HG03521 (cell line): ENCODE measurements around the gene INO80C.
A peak's percentile ranks its signal among the peaks of the same experiment; 100 is the strongest.
"Not testable (repeated sequence)": the region's sequence is repeated elsewhere in the genome, so short reads cannot be mapped to it uniquely, and the experiment has no call there.

Experiments
- ATAC-seq: cut with Tn5 transposase; IDR thresholded peaks from one replicate; pipeline ENCODE4 v1.9.1; 2021; ENCODE audit warnings: mild to moderate bottlenecking, moderate library complexity; ENCODE audit not compliant: unreplicated experiment

INO80C gene

GRCh38 chr18:35489913-35490490 is 7.8 kb downstream of the INO80C start:
- ATAC-seq: no peak

- not testable (repeated sequence) for ATAC-seq
These were observed 8.5 kb downstream of the INO80C start for GRCh38 chr18:35489281-35489680.

- not testable (repeated sequence) for ATAC-seq
These were observed 9.4 kb downstream of the INO80C start for GRCh38 chr18:35488396-35488795.

GRCh38 chr18:35487525-35487924 is 10.2 kb downstream of the INO80C start:
- not testable (repeated sequence) for ATAC-seq

DNA sequence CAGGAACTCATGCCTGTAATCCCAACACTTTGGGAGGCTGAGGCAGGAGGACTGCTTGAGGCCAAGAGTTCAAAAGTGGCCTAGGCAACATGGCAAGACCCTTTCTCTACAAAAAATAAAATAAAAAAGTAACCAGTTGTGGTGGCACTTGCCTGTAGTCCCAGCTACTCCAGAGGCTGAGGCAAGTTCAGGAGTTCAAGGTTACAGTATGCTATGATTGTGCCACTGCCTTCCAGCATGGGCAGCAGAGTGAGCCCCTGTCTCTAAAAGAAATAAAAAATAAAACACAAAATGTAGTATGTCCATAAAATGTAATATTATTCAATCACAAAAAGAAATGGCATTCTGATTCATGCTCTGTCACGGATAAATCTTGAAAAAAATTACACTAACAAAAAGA is 11.9 kb downstream of the INO80C start:
- ATAC-seq: no peak

DNA sequence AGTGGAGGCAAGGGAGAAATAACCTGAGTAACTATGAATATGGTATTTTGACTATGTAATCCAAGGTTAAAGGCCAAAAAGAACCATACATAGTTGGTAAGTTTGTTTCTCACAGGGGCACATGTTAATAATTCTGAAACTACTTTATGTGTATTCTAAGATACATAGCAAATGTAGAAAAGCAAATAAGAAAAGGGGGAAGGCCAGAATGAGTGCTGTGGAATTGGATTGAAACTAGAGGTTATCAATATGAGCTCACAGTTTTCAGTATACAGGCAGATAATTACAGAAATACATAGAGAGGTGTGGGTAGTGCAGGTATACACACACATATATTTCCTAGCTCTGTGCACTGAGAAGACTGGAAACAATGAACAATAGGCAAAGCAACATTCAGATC is 13.7 kb downstream of the INO80C start:
- ATAC-seq: no peak

- no peak for ATAC-seq
These were observed 15.8 kb downstream of the INO80C start for GRCh38 chr18:35481960-35482366.

GRCh38 chr18:35479911-35480586 is 17.7 kb downstream of the INO80C start:
- no peak for ATAC-seq

DNA sequence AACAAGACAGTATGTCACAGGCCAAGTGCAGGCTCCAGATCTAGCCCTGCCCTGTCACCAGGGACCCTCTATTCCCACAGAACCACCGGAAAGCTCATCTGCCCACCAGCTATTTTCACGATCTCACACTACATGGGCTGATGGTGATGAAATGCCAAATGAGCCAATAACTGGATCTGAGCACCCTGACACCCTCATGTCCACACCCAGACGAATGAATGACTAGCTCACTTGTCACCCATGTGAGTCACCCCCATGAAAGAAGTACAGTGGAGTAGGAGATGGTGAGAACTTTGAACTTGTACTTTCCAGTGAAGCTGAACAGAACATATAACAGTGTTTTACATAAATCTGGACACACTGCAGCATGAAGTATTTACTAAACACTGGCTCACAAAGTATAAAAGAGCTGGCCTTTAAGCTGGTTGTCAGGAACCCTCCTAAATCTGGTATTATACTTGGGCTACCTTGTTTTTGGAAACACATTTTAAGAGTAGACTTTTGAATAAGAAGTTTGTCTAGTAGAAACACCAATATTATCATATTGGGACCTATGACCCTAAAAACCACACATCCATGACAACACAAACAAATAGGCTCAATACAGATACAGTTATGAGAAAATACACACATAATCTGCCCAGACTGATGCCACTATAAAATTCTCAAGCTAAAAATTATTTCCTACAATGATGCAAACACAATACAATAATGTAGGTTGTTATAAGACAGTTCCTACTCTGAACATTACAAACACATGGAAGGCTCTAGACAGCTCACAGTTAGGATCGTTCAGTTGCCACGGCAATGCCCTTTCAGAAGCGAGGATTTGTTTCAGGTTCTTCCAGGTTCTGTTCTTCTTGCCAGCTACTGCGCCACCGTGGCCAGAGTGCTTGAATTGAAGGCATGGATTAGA is 19.0 kb downstream of the INO80C start:
- ATAC-seq: no peak

- no peak for ATAC-seq
These were observed 19.8 kb downstream of the INO80C start for GRCh38 chr18:35477974-35478373.

DNA sequence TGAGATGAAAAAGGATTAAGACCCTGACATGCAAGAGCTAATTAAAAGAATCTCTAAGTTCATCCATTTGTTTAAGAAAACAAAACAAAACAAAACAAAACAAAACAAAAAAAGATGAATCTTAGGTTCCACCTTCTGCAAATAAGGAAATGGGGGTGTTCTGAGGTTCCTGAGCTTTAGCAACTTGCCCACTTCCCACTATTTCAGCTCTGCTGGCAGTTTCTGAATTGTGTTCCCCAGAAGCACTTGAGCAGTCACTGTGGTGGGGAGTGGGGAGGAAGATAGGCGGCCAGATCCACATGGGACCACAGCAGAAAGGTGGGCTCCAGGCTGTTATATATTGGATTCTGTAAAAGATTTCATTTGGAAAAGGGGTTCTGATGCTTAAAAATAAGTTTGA is 20.3 kb downstream of the INO80C start:
- no peak for ATAC-seq

GRCh38 chr18:35474884-35475283 is 22.9 kb downstream of the INO80C start:
- no peak for ATAC-seq

- no peak for ATAC-seq
These were observed 24.2 kb downstream of the INO80C start for GRCh38 chr18:35473562-35473961.

DNA sequence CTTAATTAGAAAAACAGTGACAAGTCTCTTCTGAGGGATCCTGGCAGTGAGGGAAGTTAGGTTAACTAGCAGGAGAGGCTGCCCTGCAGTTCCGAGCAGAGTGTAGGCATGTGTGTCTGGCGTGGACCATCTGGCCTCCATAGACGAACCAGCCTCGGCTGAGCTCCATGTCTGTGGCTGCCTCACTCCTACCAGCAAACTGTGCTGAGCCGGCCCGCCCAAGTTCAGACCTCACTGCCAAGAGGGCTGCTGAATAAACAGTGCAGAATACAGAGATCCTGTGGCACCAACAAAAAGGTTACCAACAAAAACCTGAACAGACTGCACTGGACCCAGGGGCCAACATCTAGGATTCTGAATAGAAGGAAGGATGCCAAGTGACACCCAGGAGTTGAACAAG is 27.3 kb downstream of the INO80C start:
- ATAC-seq: no peak

DNA sequence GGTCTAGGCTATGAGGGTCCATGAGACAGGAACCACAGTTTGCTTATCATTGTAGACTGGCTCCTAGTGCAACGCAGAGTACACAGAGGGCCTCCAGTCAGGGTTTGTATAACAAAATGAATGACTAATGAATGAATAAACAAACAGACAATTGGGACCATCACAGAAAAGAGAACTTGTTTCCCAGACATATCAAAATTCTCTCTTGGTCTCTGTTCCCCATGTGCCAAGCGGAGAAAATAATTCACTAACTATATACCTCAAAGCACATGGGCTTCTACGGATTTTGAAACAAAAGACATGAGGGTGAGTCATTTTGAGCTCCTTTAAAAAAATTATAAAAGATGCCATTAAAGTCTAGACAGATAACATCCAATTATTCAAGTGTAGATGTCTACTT is 28.0 kb downstream of the INO80C start:
- no peak for ATAC-seq

GRCh38 chr18:35468711-35469110 is 29.0 kb downstream of the INO80C start:
- no peak for ATAC-seq

DNA sequence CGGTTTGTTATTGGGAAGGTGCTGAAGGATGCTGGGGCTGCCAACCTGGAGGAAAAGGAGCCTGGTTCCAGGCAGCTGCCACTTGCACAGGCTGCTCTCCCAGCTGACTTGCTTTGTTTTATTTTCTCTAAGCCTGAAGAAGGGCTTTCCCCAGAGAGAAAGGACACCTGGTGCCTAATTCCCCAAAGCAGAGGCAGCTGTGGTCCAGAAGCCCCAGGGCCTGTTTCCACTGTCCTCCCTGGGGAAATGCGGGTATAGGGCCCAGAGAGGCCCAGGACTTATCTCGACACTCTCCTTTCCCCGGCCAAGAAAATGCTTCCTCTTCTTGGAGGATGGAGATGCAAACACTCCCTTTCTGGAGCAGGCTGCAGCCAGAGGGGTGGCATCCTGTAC is 30.1 kb downstream of the INO80C start:
- ATAC-seq: peak; percentile 57

GRCh38 chr18:35466815-35467623 is 30.7 kb downstream of the INO80C start:
- ATAC-seq: no peak

GRCh38 chr18:35466334-35466733 is 31.4 kb downstream of the INO80C start:
- ATAC-seq: no peak

GRCh38 chr18:35465329-35465728 is 32.4 kb downstream of the INO80C start:
- no peak for ATAC-seq

GRCh38 chr18:35464831-35465279 is 32.9 kb downstream of the INO80C start:
- no peak for ATAC-seq
